GM12873 (cell line): ENCODE data around the gene RAD51B.

Source experiments
- TF ChIP-seq, protein P1 (sequence below): IDR thresholded peaks from 2 replicates; pipeline ENCODE4 v1.5.1; 2012; ENCODE audit warnings: low read depth, mild to moderate bottlenecking, moderate library complexity, low read length, control low read depth; ENCODE audit not compliant: insufficient read depth; ENCODE audit errors: missing control alignments

Gene RAD51B

DNA sequence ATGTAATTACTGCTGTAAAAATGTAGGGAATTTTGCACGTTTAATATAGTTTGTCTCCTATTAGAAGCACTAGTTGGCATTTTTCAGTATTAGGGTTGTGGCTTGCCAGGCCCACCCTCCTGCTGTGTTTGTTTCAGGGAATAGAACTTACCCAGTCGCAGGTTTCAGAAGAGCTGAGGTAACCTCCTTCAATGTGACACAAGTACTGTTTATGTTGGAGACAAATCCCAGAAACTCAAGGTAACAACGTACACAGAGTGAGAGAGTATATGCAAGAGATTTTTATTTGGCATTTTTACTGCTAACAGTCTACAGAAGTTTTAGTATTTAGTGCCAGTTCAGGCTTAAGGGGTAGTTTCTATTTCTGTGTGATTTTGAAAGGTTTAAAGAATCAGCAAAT, 284.3 kb downstream of the RAD51B start:
- TF ChIP-seq, protein P1, sequence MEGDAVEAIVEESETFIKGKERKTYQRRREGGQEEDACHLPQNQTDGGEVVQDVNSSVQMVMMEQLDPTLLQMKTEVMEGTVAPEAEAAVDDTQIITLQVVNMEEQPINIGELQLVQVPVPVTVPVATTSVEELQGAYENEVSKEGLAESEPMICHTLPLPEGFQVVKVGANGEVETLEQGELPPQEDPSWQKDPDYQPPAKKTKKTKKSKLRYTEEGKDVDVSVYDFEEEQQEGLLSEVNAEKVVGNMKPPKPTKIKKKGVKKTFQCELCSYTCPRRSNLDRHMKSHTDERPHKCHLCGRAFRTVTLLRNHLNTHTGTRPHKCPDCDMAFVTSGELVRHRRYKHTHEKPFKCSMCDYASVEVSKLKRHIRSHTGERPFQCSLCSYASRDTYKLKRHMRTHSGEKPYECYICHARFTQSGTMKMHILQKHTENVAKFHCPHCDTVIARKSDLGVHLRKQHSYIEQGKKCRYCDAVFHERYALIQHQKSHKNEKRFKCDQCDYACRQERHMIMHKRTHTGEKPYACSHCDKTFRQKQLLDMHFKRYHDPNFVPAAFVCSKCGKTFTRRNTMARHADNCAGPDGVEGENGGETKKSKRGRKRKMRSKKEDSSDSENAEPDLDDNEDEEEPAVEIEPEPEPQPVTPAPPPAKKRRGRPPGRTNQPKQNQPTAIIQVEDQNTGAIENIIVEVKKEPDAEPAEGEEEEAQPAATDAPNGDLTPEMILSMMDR = no peak

DNA sequence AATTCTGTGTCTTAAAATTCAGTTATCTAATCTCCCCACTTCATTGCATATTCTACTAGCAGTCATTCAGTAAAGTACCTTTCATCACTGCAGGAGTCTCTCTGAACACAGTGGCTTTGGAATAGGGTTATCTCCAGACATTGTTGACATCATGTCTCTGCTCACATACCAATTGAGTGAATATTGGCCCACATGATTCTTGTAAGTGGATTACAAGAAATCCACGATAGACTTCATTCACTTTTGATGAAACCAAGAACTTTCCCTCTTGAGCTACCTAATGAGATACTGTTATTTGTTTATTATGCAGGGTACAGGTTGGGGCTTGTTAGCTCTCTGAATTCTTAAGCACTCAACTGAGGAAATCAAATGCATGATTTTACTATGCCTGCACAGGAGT, 284.9 kb downstream of the RAD51B start:
- TF ChIP-seq, protein P1 = no peak

DNA sequence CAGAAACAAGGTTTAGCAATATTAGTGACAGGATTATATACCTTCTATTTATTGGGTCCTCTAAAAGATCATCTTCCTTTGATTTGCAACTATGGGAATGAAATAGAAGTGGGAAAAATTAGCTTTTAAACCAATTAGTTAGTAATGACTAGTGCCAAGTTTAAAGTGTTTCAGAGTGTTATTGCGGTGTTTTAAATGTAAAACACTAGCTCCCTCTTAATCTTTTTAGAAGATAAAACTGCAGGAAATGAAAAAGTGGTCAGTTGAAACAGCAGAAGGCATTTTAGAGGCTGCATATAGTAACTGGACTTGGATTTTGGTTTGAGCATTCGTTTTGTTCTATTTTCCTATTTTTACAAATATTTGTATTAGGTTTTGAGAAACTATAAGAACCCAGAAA, 286.2 kb downstream of the RAD51B start:
- TF ChIP-seq, protein P1 = no peak

DNA sequence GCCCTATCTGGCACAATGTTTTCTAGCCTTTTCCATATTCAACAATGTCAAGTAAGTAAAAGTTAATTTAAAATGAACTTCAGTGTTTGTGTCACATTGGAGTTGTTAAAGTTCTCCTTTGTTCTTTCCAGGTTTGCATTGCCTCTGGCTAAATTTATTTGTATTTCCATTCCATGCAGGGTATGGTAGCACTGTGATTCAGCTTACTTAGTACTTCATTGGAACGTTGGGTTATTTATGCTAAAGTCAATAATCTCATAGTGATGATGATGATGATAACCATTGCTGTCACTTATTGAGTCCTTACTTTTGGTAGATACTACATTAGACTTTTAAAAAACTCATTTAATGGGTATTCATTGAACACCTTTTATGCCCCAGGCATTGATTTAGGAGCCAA, 286.9 kb downstream of the RAD51B start:
- TF ChIP-seq, protein P1 = no peak

DNA sequence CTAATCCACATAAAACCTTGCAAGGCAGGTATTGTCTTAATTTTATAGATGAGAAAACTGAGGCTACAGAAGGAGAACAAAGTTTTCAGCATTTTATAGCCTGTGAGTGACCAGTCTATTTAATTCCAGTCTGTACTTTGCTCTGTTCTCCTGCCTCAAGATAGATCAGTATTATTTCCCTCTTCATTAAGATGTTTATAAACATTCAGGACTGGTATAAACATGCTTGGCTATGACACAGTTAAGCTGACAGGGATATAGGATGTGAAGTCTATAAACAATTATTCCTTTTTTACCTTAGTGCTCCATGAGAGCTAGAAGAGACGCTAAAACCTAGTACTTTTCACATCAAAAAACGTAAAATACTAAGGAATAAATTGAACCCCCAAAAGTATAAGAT, 287.3 kb downstream of the RAD51B start:
- TF ChIP-seq, protein P1 = no peak

DNA sequence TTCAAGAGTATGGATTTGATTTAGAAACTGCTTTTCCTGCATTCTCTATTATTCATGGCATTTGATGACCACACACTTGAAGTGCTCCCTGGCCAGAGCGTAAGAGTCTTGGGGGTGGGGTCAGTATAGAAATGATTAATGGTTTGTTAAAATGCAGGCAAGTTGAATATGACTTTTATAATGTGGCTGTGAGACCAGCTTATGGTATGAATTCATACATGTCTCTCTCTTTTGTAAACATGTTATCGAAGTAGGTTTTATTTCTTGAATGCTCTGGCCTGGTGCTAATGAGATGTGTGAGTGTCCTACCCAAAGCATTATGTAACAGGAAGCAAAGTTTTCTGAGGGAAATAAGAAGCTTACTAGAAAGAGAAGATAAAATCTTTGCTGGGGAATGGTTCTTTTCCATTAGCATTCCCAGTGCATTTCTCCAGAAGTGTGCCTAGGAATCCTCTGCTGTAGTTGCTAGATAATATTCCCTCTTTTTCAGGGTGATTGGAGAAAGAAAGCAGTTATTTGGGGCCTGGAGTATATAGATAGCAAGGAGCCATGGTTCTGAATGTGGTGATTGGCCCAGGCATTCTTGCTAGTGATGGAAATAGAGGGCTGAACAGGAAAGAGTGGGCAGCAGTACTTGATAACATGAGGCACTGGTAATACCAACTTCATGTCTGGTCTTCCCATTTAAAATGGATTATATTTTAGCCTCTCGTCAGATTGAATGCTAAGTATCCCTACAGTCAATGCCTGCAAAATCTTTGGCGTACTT, 289.7 kb downstream of the RAD51B start:
- TF ChIP-seq, protein P1 = no peak

DNA sequence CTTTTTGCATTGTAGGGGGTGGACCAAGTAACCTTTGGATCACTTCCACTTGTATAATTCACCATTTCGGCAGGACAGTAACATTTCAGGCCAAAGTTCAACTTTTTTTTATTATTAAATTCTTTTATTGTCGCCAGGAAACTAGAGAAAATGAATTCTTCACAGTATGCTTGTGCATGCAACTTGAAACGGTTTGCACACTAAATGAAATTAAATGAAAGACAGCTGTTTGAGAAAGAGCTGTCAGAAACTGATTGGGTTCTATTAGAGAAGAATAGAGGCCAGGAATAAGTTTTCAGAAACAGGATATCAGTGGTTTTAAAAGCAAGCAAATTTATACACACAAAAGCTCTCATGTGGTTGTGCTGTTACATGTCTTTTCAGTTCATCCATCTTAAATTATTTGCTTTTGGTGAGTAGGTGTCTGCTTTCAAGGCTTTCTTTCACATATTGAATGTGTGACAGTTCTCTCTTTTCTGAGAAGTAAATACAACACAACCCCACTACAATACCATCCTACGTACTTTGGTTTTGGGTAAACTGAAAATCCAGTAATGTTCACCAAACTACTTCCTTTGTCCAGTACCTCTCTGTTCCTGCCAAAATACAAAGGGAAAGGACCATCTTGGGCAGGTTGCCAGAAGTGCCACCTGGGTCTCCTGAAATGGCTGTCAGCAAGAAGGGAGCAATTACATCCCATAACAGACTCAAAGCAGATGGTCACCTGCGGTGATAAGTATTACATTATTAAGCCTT, 291.7 kb downstream of the RAD51B start:
- TF ChIP-seq, protein P1 = no peak
